CD14-positive monocyte (primary cell): ENCODE measurements around the gene SLC6A6. TPM values are rescaled to one million over a fixed set of nuclear protein-coding genes. Genes with fewer than 3 reads are reported as not detected.

Source experiments
- DNase-seq, 3 donors: peaks; one replicate each; pipeline ENCODE4 v3.0.0-alpha.2; 2011 to 2022
- H2AFZ ChIP-seq: 2 replicates; pipeline ENCODE4 v1.6.0; 2012; ENCODE audit warnings: mild to moderate bottlenecking, low read depth, low read length, inconsistent platforms; ENCODE audit not compliant: insufficient read depth, poor library complexity, severe bottlenecking
- H3K27ac ChIP-seq, 2 donors: 1 replicate in 1 of 2; 2 replicates in 1 of 2; pipeline ENCODE4 v1.5.1; 2012 to 2013; ENCODE audit warnings: low read length in 2 of 2, control low read depth in 1 of 2, inconsistent platforms in 1 of 2, low read depth in 1 of 2, mild to moderate bottlenecking in 1 of 2
- H3K27me3 ChIP-seq, 2 donors: one replicate each; pipeline versions ENCODE4 v1.6.0 to v1.6.1; 2011 to 2013; ENCODE audit warnings: low read length in 2 of 2; ENCODE audit not compliant: control insufficient read depth in 2 of 2, insufficient read depth in 2 of 2
- H3K36me3 ChIP-seq, 2 donors: replicated peaks in 1 of 2; 1 replicate in 1 of 2; 2 replicates in 1 of 2; pipeline versions ENCODE4 v1.5.1 to v1.6.1; 2012 to 2013; ENCODE audit warnings: low read length in 2 of 2, control low read depth in 1 of 2, inconsistent platforms in 1 of 2, mild to moderate bottlenecking in 1 of 2; ENCODE audit not compliant: insufficient read depth in 2 of 2, control insufficient read depth in 1 of 2
- H3K4me1 ChIP-seq, 2 donors: 1 replicate in 1 of 2; 2 replicates in 1 of 2; pipeline versions ENCODE4 v1.5.1 to v1.6.1; 2012 to 2013; ENCODE audit warnings: low read length in 2 of 2, control low read depth in 1 of 2, inconsistent platforms in 1 of 2, mild to moderate bottlenecking in 1 of 2, moderate library complexity in 1 of 2; ENCODE audit not compliant: insufficient read depth in 2 of 2, control insufficient read depth in 1 of 2
- H3K4me2 ChIP-seq: replicated peaks from 2 replicates; pipeline ENCODE3; 2012; ENCODE audit warnings: low read length, moderate library complexity, mild to moderate bottlenecking; ENCODE audit not compliant: poor library complexity, severe bottlenecking; ENCODE audit errors: extremely low read depth
- H3K4me3 ChIP-seq, 3 experiments: fragments of 200-600 bp in 1 of 3; sonication (generic) in 1 of 3; replicated peaks in 1 of 3; 1 replicate in 2 of 3; 2 replicates in 1 of 3; pipeline ENCODE4 v1.5.1; 2011 to 2013; ENCODE audit warnings: low read length in 3 of 3, mild to moderate bottlenecking in 3 of 3, control low read depth in 2 of 3, low read depth in 2 of 3, inconsistent platforms in 1 of 3, moderate library complexity in 1 of 3
- H3K79me2 ChIP-seq: 2 replicates; pipeline ENCODE4 v1.6.0; 2012; ENCODE audit warnings: mild to moderate bottlenecking, control low read depth, inconsistent platforms, low read length, moderate library complexity; ENCODE audit not compliant: insufficient read depth
- H3K9ac ChIP-seq: 2 replicates; pipeline ENCODE4 v1.6.0; 2017; ENCODE audit warnings: low read length, mild to moderate bottlenecking; ENCODE audit not compliant: insufficient read depth, poor library complexity, severe bottlenecking
- H3K9me3 ChIP-seq, 2 donors: replicated peaks in 1 of 2; 1 replicate in 1 of 2; 2 replicates in 1 of 2; pipeline versions ENCODE4 v1.5.1 to v1.6.1; 2012 to 2013; ENCODE audit warnings: low read length in 2 of 2, control low read depth in 1 of 2; ENCODE audit not compliant: control insufficient read depth in 1 of 2, insufficient read depth in 1 of 2
- H4K20me1 ChIP-seq: 2 replicates; pipeline ENCODE4 v1.6.0; 2012; ENCODE audit warnings: mild to moderate bottlenecking, low read length, control low read depth, moderate library complexity; ENCODE audit not compliant: insufficient read depth
- H3K27ac Mint-ChIP-seq, 7 donors: one replicate each; pipeline ENCODE4 v1.8.0; 2020; ENCODE audit warnings: mild to moderate bottlenecking in 7 of 7, mixed read lengths in 7 of 7, moderate library complexity in 6 of 7, inconsistent platforms in 2 of 7
- H3K27me3 Mint-ChIP-seq, 3 donors: one replicate each; pipeline ENCODE4 v1.8.0; 2021 to 2022; ENCODE audit warnings: low read depth in 3 of 3, mild to moderate bottlenecking in 3 of 3, mixed read lengths in 3 of 3, moderate library complexity in 3 of 3, inconsistent platforms in 1 of 3
- H3K36me3 Mint-ChIP-seq, 2 donors: one replicate each; pipeline ENCODE4 v1.8.0; 2020; ENCODE audit warnings: mixed read lengths in 2 of 2, inconsistent platforms in 1 of 2, mild to moderate bottlenecking in 1 of 2
- H3K4me1 Mint-ChIP-seq: one replicate; pipeline ENCODE4 v1.8.0; 2020; ENCODE audit warnings: mild to moderate bottlenecking, mixed read lengths
- H3K4me3 Mint-ChIP-seq, 2 donors: one replicate each; pipeline ENCODE4 v1.8.0; 2020; ENCODE audit warnings: mild to moderate bottlenecking in 2 of 2, mixed read lengths in 2 of 2, moderate library complexity in 1 of 2
- H3K9me3 Mint-ChIP-seq, 7 donors: one replicate each; pipeline ENCODE4 v1.8.0; 2020 to 2022; ENCODE audit warnings: mixed read lengths in 7 of 7, mild to moderate bottlenecking in 6 of 7, moderate library complexity in 6 of 7, inconsistent platforms in 2 of 7
- WGBS: methylation state at CpG from one replicate; pipeline ENCODE4 v1.1.5; 2013; ENCODE audit warnings: missing lambda C conversion rate; ENCODE audit not compliant: insufficient coverage; 5-methylcytosine and 5-hydroxymethylcytosine counted together
- intact Hi-C, 2 donors: fragments of 100-400 bp; cut with micrococcal nuclease; formaldehyde crosslinking; loops; one replicate each; pipeline versions ENCODE4 v1.15.0 to v1.15.1; 2023
- polyA plus RNA-seq, 3 donors: library from polyadenylated mRNA; depleted of rRNA in 1 of 3; unstranded in 2 of 3; stranded (reverse) in 1 of 3; fragments of 300-500 nt in 2 of 3; fragments of >200 nt in 1 of 3; fragmentation: Illumina TruSeq in 2 of 3; gene quantifications; 1 replicate in 2 of 3; 2 replicates in 1 of 3; pipeline ENCODE4 v1.2.3, GENCODE V29; 2012 to 2021
- TF ChIP-seq, protein P1 (sequence below): fragments of 200-600 bp; IDR thresholded peaks from one replicate; pipeline ENCODE4 v1.8.0; 2022; ENCODE audit warnings: antibody characterized with exemption, mild to moderate bottlenecking

The SLC6A6 gene
- polyA plus RNA-seq, 3 donors: 18.4 to 136 (median 24.5) TPM

DNA sequence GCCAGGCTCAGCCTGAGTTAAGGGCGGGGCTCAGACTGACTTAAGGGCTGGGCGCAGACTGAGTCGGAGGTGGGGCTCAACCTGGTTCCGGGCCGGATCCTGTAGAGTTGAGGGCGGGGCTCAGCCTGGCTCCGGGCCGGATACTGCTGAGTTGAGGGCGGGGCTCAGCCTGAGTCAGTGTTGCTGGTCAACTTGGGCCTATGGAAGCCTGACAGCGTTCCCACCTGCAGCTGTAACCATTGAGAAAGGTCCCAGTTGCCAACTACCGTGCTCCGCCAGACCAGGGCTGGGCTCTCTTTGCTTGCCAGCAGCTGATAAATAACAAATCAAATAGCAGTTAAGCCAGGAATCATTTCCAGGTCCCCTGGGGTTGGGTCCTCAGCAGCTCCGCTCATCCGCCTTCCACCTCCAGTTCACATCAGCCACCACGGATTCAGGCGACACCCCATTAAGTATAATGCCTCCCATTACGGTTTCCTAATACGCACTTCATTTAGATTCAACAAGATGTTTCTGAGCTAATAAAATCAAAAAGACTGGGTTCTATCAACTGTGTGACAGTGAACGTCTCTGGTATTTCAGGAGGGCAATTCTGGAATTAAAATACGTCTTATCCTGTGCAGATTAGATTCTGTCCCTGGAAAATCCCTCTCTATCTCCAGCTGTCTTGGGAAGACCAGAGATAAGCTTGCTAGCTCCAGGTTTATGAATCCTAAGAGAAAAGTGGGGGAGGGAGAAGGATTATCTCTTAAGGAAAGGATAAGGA lies 130.5 kb downstream of the SLC6A6 start:
- H3K27me3 ChIP-seq: peaks cover 0 to 9% of the 10 kb centered on the region in 2 donors
- H3K4me3 ChIP-seq: no peak overlapping the region
- H4K20me1 ChIP-seq: no peaks in the 10 kb centered on the region
- Mint-ChIP-seq H3K9me3 (peaks cover 0 to 4% (median 0%) of the 10 kb centered on the region in 7 donors), H3K4me1 (no peaks in the 10 kb centered on the region), H3K4me3 (no peak overlapping the region), H3K36me3 (no peaks in the 10 kb centered on the region), H3K27me3 (peaks cover 6 to 21% (median 12%) of the 10 kb centered on the region in 3 donors), H3K27ac (peak overlapping the region in 1 of 7 donors; percentile 59)
- no peak for DNase-seq
- H3K4me1 ChIP-seq: no peaks in the 10 kb centered on the region
- H3K4me2 ChIP-seq: no peak overlapping the region
- TF ChIP-seq, protein P1, sequence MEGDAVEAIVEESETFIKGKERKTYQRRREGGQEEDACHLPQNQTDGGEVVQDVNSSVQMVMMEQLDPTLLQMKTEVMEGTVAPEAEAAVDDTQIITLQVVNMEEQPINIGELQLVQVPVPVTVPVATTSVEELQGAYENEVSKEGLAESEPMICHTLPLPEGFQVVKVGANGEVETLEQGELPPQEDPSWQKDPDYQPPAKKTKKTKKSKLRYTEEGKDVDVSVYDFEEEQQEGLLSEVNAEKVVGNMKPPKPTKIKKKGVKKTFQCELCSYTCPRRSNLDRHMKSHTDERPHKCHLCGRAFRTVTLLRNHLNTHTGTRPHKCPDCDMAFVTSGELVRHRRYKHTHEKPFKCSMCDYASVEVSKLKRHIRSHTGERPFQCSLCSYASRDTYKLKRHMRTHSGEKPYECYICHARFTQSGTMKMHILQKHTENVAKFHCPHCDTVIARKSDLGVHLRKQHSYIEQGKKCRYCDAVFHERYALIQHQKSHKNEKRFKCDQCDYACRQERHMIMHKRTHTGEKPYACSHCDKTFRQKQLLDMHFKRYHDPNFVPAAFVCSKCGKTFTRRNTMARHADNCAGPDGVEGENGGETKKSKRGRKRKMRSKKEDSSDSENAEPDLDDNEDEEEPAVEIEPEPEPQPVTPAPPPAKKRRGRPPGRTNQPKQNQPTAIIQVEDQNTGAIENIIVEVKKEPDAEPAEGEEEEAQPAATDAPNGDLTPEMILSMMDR: no peak
- H3K36me3 ChIP-seq: no peaks in the 10 kb centered on the region
- H3K79me2 ChIP-seq: no peaks in the 10 kb centered on the region
- H3K9me3 ChIP-seq: no peaks in the 10 kb centered on the region
- WGBS: 87% methylated on average over 15 of the region's 20 CpGs
- no peak overlapping the region for H3K27ac ChIP-seq
- no peak overlapping the region for H2AFZ ChIP-seq
- no peak overlapping the region for H3K9ac ChIP-seq
- intact Hi-C loops: no loop called here

- peaks cover 0 to 4% (median 0%) of the 10 kb centered on the region in 7 donors for H3K9me3 Mint-ChIP-seq
- Histone ChIP-seq H3K4me3 (no peak overlapping the region), H3K36me3 (no peaks in the 10 kb centered on the region), H3K79me2 (no peaks in the 10 kb centered on the region), H3K27ac (no peak overlapping the region), H3K9ac (no peak overlapping the region), H3K4me2 (no peak overlapping the region), H3K9me3 (no peaks in the 10 kb centered on the region), H4K20me1 (no peaks in the 10 kb centered on the region), H3K27me3 (peaks cover 0 to 9% of the 10 kb centered on the region in 2 donors), H2AFZ (no peak overlapping the region), H3K4me1 (no peaks in the 10 kb centered on the region)
- DNase-seq: no peak
- TF ChIP-seq, protein P1: no peak
- intact Hi-C loops: no loop called here
- peaks cover 9 to 21% (median 12%) of the 10 kb centered on the region in 3 donors for H3K27me3 Mint-ChIP-seq
- no peak overlapping the region for H3K27ac Mint-ChIP-seq
- WGBS: 96% methylated on average over 14 of the region's 14 CpGs
- no peaks in the 10 kb centered on the region for H3K4me1 Mint-ChIP-seq
- H3K36me3 Mint-ChIP-seq: no peaks in the 10 kb centered on the region
- no peak overlapping the region for H3K4me3 Mint-ChIP-seq
Observed at GRCh38 chr3:14533457-14533958, 131.1 kb downstream of the SLC6A6 start.
